Lung (tissue), 12 donors: Measurements from ENCODE around the gene GPD1L. TPM values are rescaled to one million over a fixed set of nuclear protein-coding genes. Genes with fewer than 3 reads are reported as not detected.
"Not testable (repeated sequence)": the region's sequence is repeated elsewhere in the genome, so short reads cannot be mapped to it uniquely, and the experiment has no call there.

Experiments
- ATAC-seq: fragments of 200-7000 bp; cut with Tn5 transposase; one replicate; pipeline ENCODE4 v1.9.1; 2020; ENCODE audit warnings: moderate number of reproducible peaks; ENCODE audit not compliant: insufficient read depth, low FRiP score
- DNase-seq, 3 donors: peaks; one replicate each; pipeline ENCODE4 v3.0.0-alpha.2; 2013 to 2017
- H3K27ac ChIP-seq, 2 donors: one replicate each; pipeline ENCODE4 v1.5.1; 2013; ENCODE audit warnings: mild to moderate bottlenecking in 2 of 2, moderate library complexity in 2 of 2, control low read depth in 1 of 2, inconsistent platforms in 1 of 2, low read depth in 1 of 2, low read length in 1 of 2
- H3K27me3 ChIP-seq, 3 donors: one replicate each; pipeline ENCODE4 v1.5.1; 2013; ENCODE audit warnings: low read length in 2 of 3; ENCODE audit not compliant: control insufficient read depth in 3 of 3, insufficient read depth in 3 of 3
- H3K36me3 ChIP-seq, 4 donors: one replicate each; pipeline ENCODE4 v1.5.1; 2013; ENCODE audit warnings: low read length in 4 of 4, mild to moderate bottlenecking in 1 of 4, moderate library complexity in 1 of 4; ENCODE audit not compliant: control insufficient read depth in 4 of 4, insufficient read depth in 4 of 4
- H3K4me1 ChIP-seq, 5 donors: one replicate each; pipeline ENCODE4 v1.5.1; 2013; ENCODE audit warnings: low read length in 5 of 5, mild to moderate bottlenecking in 2 of 5, moderate library complexity in 1 of 5; ENCODE audit not compliant: control insufficient read depth in 5 of 5, insufficient read depth in 5 of 5
- H3K4me3 ChIP-seq: one replicate; pipeline ENCODE4 v1.5.1; 2013; ENCODE audit warnings: mild to moderate bottlenecking, control low read depth, moderate library complexity
- H3K9ac ChIP-seq, 2 donors: one replicate each; pipeline ENCODE4 v1.5.1; 2013; ENCODE audit warnings: low read length in 2 of 2, control low read depth in 1 of 2; ENCODE audit not compliant: insufficient read depth in 1 of 2
- H3K9me3 ChIP-seq, 4 donors: one replicate each; pipeline ENCODE4 v1.5.1; 2013; ENCODE audit warnings: low read length in 3 of 4, mild to moderate bottlenecking in 1 of 4, moderate library complexity in 1 of 4; ENCODE audit not compliant: control insufficient read depth in 4 of 4, insufficient read depth in 3 of 4
- WGBS, 2 donors: extraction: QIAGEN DNeasy Blood & Tissue Kit; methylation state at CpG; one replicate each; pipeline ENCODE4 v1.1.7; 2013; 5-methylcytosine and 5-hydroxymethylcytosine counted together
- polyA plus RNA-seq, 2 donors: library from polyadenylated mRNA; stranded (reverse); fragments of 200-250 nt; gene quantifications; one replicate each; pipeline ENCODE4 v1.2.1, GENCODE V29; 2013
- total RNA-seq, 2 donors: library from RNA; depleted of rRNA in 1 of 2; stranded (reverse); fragments of >200 nt in 1 of 2; gene quantifications; one replicate each; pipeline ENCODE4 v1.2.1, GENCODE V29; 2014 to 2021
- TF ChIP-seq, protein P1 (sequence below): IDR thresholded peaks from 2 replicates; pipeline ENCODE4 v1.5.1; 2012; ENCODE audit warnings: mild to moderate bottlenecking; ENCODE audit errors: control extremely low read depth, extremely low read depth
- donor health status: control.
- donor health status: control.
- donor health status: Bipolar disorder and iron deficiency.
- donor health status: healthy.
- donor health status: DM: yes; HTN: yes; CAD: no.

Gene GPD1L
- total and polyA plus RNA-seq, 4 donors: 20.5 to 58.8 (median 37.1) TPM

DNA sequence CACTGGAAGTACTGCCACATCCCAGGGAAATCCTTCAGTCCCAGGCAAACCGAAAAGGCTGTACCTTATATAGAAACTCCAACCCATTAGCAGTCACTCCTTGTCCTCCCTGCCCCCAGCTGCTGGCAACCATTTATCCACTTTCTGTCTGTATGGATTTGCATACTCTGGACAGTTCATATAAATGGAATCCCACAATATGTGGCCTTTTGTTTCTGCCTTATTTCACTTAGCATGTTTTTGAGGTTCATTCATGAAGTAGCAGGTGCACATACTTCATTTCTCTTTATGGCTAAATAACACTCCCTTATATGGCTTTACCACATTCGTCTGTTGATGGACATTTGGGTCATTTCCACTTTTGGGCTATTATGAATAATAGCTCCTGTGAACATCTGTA lies 80.5 kb downstream of the GPD1L start:
- Histone ChIP-seq H3K27ac (no peak overlapping the region), H3K9me3 (no peaks in the 10 kb centered on the region), H3K4me1 (no peaks in the 10 kb centered on the region), H3K27me3 (no peaks in the 10 kb centered on the region), H3K9ac (no peak overlapping the region), H3K4me3 (no peak overlapping the region), H3K36me3 (no peaks in the 10 kb centered on the region)
- 89 to 90% methylated on average over 2 of the region's 2 CpGs for WGBS, 2 donors
- no peak for ATAC-seq
- TF ChIP-seq, protein P1, sequence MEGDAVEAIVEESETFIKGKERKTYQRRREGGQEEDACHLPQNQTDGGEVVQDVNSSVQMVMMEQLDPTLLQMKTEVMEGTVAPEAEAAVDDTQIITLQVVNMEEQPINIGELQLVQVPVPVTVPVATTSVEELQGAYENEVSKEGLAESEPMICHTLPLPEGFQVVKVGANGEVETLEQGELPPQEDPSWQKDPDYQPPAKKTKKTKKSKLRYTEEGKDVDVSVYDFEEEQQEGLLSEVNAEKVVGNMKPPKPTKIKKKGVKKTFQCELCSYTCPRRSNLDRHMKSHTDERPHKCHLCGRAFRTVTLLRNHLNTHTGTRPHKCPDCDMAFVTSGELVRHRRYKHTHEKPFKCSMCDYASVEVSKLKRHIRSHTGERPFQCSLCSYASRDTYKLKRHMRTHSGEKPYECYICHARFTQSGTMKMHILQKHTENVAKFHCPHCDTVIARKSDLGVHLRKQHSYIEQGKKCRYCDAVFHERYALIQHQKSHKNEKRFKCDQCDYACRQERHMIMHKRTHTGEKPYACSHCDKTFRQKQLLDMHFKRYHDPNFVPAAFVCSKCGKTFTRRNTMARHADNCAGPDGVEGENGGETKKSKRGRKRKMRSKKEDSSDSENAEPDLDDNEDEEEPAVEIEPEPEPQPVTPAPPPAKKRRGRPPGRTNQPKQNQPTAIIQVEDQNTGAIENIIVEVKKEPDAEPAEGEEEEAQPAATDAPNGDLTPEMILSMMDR: no peak
- no peak for DNase-seq

DNA sequence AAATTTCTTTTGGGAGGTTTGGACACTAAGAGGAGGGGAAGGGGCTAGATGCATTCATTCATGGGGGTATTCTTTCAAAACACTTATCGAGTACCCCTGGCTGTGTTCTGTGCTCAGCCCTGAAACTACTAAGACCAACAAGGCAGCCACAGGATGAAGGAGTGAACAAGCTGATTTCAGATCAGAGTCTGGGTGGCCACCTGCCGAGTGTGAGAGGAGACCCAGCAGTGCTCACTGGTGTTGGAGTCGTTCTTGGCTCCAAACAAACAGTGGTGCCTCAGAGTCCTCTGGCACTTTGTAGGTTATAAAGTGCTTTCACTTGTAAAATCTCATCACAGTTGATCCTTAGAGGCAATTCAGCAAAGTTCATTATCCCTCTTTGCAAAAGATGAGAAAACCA lies 83.3 kb downstream of the GPD1L start:
- H3K4me3 ChIP-seq: no peak overlapping the region
- H3K4me1 ChIP-seq: no peaks in the 10 kb centered on the region
- ATAC-seq (no peak), DNase-seq (no peak)
- no peaks in the 10 kb centered on the region for H3K9me3 ChIP-seq
- H3K27ac ChIP-seq: no peak overlapping the region
- TF ChIP-seq, protein P1: no peak
- no peaks in the 10 kb centered on the region for H3K36me3 ChIP-seq
- no peak overlapping the region for H3K9ac ChIP-seq
- no peaks in the 10 kb centered on the region for H3K27me3 ChIP-seq
- WGBS, 2 donors: 80 to 81% methylated on average over 3 of the region's 3 CpGs

DNA sequence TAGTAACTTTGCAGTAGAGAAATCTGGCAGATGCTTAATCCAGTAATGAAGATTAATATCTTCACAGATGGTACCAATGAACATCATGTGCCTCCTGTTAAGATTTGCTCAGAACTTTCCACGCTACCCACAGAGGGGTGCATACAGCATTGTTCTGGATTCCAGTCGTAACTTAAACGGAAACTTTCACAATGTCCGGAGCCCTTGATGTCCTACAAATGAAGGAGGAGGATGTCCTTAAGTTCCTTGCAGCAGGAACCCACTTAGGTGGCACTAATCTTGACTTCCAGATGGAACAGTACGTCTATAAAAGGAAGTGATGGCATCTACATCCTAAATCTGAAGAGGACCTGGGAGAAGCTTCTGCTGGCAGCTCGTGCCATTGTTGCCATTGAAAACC lies 84.1 kb downstream of the GPD1L start:
- H3K27ac ChIP-seq, H3K9ac ChIP-seq, H3K4me1 ChIP-seq, H3K36me3 ChIP-seq, ATAC-seq, H3K9me3 ChIP-seq, H3K4me3 ChIP-seq, H3K27me3 ChIP-seq, DNase-seq: not testable (repeated sequence)
- WGBS, 2 donors: 67 to 73% methylated on average over 6 of the region's 6 CpGs

DNA sequence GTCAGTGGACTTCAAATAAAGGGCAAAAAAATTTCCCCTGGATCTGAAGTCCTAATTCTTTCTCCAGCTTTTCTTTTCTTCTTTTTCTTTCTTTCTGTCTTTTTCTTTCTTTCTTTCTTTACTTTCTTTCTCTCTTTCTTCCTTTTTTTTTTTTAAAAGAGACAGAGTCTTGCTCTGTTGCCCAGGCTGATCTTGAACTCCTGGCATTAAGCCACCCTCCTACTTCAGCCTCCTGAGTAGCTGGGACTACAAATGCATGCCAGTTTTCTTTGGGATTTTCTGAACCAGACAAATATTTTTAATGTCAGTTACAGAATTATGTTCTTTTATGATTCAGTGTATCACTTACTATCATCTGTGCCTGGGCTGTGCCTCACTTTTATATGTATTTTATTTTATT lies 86.7 kb downstream of the GPD1L start:
- TF ChIP-seq, protein P1: no peak
- DNase-seq (no peak), ATAC-seq (no peak)

More for the DNA sequence above, 86.7 kb downstream of the GPD1L start:
- Histone ChIP-seq H3K9me3 (no peaks in the 10 kb centered on the region), H3K9ac (no peak overlapping the region), H3K4me3 (no peak overlapping the region), H3K27ac (no peak overlapping the region), H3K36me3 (no peaks in the 10 kb centered on the region), H3K27me3 (no peaks in the 10 kb centered on the region), H3K4me1 (peaks cover 0 to 3% (median 0%) of the 10 kb centered on the region in 5 donors)
